ENCODE data around the gene PICALM.

The PICALM gene

DNA sequence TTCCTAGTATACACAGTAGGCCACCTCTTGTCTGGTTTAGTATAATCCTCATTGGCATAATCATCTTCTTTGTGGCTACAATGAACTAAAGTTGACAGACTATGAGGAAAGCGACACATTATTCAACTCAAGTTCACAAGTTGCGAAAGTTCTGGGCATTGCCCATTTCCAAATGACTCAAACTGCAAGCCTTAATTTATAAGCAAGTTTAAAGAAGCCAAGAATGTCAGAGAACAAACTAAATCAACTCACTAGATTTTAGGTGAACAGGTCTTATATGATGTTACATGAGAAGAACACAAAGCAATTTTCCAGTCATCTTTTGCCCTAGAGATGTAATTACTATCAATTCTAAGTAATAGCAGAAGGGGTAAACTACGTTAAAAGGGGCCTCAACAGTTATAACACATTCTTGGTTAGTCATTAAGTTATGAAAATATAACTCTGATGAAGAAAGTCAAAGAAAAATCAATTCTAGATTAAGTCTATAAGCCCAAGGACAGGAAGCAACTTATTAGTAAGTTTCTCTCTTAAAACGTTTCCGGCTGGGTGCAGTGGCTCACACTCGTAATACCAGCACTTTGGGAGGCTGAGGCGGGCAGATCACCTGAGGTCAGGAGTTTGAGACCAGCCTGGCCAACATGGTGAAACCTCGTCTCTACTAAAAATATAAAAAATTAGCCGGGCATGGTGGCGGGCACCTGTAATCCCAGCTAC lies 21.5 kb downstream of the PICALM start:
- peak in 3 of 5 experiments; percentile 19 to 85 (median 28) for DNase-seq

DNA sequence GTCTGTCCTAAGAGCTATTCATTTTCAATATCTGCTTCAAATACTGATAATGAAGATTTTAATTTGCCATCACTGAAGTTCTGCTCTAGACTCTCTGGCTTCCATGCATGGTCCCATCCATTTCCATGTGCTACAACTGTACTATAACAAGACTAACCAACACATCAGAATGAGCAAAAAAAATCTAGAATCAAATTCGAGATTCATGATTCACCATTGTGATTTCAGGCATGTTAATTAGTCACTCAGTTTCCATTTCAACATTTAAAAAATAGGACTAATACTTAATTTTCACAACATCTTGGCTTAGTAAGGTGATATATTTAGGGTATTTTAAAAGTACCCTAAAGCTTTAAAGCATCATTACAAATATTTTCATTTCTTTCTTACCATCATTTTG lies 22.8 kb downstream of the PICALM start:
- DNase-seq: no peak

DNA sequence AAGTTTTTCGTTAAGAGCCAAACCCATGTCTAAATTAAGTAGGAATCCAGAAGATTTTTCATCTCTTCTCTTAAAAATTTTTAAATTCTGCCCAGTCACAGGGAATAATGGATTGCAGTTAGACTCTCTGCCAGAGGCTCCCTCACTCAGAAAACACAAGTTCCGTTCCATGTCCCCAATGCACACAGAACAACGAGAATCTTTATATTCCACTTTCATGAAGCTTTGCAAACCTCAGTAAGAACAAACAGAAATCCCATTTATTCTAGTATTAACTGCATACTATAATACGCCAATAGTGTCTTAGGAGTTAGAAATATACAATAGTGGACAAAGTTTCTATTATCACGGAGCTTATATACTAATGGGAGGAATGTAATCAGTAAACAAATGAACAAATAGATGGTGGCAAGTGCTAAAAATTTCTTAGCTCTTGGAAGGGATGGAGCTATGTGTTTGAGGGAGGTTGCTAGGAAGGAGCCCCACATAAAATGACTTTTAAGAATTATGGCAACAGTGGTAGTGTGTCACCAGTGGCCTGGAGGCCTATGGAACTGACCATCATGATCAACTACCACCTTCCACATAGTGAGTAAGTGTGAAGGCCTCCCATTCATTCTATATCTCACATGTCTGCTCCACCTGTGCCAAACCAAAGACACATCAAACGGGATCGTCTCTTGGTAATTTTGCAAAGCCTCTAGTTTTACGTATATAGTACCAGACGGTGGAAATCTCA lies 24.9 kb downstream of the PICALM start:
- DNase-seq: no peak

DNA sequence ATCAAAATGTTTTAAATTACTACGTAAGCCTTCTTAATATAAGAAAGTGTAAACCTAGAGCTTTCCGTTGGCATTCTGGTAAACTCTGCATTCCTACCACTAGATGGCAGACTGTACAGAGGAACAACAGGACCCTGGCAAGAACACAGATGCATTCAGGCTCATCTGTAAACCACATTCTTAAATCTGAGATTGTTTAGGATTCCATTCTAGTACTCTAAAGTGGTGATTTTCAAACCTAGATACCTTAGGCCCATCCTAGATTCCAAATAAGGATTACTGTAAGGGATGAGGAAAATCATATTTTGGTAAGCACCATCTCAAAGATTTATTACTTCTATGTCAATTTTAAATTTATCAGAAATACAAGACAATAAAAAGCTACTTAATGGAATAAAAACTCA lies 26.9 kb downstream of the PICALM start:
- DNase-seq: peak in 3 of 5 experiments; percentile 20 to 87 (median 60)

DNA sequence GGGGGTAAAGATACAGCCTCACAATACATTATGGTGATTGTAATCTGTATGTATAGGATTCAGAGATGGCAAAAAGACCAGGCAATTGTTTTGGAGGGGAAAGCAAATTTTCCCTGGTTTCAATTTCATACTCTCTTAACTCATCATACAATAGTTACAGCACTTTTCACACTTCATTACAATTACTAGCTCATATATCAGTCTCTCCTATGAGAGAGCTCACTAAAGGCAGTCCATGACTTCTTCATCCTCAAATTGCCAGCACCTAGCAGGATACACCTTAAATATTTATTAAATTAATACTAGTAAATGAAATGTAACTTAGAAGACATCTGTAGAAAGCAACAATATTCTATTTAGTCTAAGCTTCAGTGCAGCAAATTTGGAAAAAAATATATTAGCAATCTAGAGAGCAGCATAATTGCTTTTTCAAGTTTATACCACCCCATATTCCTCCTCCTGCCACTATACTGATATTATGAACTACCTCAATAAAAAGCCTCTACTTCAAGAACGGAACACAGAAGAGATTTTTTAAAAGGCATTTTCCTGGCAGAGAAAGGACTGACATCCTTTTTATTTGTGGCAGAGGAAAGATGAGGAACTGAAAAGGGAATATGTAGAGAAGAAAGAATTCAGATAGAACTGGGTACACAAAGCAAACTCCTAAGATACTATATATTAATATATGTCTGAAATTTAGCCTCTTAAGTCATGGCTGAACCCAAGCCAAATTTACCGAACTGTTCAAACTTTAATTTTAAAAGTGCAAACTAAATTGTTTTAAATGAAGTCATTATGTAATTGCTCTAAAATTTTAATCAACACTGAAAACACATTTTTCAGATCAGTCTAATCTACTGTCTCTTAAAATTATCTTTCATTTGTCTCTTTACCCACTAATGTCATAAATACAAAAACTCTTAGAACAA lies 27.7 kb downstream of the PICALM start:
- no peak for DNase-seq

DNA sequence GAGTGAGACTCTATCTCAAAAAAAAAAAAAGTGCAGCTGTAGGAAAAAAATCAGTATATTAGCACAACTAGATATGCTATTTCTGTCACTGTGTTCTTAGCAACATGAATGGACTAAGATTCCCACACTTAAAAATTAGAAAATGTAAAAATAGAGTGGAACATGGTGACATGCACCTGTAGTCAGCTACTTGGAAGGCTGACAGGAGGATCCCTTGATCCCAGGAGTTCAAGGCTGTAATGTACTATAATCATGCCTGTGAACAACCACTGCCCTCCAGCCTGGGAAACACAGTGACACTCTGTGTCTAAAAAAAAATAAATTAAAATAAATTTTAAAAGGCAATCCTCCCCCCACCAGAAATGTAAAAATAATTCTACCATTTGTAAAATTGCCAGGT lies 29.8 kb downstream of the PICALM start:
- DNase-seq: no peak

DNA sequence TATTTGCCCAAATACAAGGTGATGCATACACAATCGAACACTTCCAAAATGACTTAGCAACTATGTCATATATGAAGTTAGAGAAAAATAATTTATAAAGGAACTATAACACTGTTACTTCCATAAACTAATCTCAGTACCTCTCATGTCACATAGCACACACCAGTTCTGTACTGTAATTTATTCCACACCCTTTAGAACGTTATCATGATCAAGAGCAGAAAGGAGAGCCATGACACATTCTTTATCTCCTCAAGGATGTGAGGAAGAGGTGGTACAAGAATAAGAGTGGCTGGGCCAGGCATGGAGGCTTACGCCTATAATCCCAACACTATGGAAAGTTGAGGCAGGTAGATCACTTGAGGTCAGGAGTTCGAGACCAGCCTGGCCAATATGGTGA lies 31.1 kb downstream of the PICALM start:
- DNase-seq: no peak

DNA sequence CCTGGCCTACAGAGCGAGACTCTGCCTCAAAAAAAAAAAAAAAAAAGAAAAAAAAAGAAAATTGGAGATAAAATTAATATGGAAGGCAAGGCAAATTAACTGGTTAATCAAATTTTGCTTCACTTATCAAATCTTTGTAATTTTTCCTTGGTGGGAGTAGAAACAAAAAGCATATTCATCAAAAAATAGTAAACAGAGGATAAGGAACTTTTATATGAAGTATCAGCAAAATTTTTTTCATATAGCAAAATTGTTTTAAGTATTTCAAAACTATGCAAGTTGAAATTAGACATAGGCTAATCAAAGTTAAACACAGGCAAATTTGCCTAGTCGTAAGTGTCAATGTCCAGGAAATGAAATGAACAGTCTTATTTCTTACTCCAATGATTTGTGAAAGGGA lies 33.0 kb downstream of the PICALM start:
- DNase-seq: no peak

DNA sequence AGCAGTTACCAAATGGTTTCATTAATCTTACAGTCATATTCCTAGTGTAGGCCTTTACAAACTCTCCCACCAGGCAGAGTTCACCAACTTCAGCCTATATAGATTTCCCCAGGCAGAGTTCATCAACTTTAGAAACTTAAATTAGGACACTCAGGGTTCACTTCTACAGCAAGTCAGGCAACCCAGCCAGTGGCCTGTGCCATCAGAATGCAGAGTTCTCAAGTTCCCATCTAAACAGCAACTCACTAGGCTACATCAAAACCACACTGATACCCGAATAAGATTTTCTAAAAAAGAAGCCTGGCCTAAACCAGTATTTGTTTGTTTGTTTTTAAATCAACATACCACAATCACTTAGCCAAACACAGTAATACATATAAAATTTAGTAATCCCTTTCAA lies 33.7 kb downstream of the PICALM start:
- no peak for DNase-seq

DNA sequence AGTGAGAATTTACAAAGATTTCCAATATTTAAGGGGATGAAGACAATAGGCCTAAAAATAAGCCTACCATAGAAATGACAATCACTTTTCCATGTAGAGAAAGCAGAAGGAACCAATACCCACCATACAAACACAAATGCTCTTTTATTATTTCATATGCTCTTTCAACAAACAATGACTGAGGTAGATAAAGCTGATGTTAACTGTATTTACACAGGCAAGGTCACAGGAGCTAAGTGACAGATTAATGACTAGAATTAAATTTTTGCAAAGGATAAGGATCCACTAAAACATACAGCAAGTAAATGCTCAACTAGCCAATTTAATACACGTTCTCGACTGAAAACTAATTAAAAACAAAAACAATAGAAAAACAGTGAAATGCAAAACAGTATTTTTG lies 34.2 kb downstream of the PICALM start:
- no peak for DNase-seq

DNA sequence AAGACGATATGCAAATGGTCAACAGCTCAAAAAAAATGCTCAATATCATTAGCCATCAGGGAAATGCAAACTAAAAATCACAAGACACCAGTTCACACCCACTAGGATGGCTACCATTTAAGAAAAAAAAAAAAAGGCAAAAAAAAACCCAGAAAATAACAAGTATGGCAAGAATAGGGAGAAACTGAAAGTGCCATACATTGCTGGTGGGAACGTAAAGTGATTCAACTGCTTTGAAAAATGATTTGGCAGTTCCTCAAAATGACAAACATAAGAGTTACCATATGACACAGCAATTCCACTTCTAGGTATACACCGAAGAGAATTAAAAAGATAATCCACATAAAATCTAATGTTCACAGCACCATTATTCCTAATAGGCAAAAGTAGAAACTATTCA lies 47.5 kb downstream of the PICALM start:
- DNase-seq: peak in 1 of 5 experiments; percentile 58

DNA sequence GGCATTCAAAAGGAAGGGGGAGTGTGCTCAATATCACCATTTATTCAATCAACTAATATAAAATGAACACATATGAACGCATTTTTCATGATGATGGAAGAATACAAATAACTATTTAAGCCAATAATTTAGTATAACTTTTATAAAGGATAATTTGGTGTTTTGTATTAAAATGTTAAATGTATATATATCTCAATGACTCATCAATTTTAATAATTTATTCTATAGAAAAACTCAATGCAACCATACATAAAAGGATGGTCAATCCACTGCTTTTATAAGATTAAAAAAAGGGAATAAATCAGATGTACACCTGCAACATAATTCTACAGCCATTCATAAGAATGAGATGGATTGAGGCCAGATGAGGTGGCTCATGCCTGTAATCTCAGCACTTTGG lies 50.6 kb downstream of the PICALM start:
- no peak for DNase-seq

DNA sequence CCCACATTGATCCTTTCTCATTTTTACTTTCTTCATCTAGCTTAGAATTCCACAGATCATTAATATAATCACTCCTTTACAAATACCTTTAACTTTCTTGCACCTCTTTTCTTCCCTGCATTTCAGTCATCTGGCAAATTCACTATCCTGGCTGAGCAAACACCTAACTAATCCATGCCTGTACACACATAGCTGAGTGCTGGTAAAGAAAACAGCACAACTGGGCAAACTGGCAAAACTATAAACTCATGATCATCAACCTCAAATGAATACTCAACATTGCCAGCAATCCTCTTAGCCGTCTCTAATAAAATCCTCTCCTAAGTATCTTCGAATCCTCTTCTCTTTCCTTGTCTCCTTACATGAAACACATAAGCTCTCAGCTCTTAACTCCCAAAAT lies 52.4 kb downstream of the PICALM start:
- no peak for DNase-seq

DNA sequence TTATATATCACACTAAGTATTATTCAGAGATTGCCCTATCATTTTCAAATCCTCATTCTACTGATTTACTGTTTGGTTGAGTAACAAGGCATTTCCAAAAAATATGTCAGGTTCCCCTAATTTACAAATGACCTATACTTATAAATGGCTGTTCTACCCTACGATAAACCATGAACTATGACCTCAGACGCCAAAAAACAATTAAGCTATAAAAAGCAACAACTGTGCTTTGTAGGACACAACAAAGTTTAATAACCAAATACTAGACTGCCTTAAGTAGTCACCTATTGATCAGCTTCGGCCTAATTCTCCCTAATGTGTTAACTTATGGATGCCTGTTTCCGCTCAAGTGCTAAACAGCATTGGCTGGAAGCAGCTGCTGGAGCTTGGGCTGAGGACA lies 53.2 kb downstream of the PICALM start:
- no peak for DNase-seq

DNA sequence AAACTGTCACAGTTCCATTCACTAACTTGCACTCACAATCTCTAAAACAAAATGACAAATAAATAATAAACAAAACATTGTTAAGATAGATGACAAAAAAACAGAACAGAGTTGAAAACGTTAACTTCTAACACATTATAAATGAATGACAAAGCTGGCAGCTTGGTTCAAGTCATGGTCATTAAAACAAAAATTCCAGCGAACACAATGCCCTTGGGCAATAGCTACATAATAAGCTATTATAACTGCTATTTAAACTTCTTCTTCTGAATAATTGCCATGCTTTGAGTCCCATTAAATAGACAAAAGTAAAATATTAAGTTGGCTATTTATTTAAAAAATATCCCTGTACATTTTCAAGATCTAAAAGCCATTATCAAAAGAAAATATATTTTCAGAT lies 54.7 kb downstream of the PICALM start:
- DNase-seq: no peak

DNA sequence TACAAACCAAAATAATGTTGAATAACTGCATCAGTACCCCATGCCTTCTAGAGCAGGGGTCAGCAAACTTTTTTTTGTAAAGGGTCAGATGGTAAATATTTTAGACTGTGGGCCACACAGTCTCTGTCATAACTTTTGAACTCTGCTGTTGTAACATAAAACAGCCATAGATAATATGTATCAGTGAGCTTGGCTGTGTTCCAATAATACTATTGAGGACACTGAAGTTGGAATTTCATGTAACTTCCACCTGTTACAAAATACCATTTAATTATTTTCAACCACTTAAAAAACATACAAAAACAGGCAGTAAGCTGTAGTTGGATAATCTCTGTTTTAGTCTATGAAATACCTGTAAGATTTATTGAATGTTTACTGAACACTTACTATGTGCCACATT lies 55.2 kb downstream of the PICALM start:
- DNase-seq: no peak

DNA sequence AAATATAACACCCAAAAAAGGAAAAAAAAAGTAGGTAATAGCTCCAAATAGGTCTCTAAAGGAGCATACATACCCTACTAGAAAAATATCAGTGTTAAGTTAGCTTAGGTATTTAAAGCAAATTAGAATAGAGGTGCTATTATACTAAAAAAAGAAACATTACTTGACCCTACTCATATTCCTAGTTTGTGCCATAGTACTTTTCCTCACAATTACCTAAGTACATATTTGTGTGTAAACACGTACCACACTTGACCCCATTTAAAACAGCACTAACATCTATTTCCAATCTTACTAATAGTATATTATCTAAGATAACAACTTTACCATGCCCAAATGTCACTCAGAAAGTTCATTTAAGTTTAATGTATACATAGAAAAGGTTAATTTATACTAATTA lies 57.7 kb downstream of the PICALM start:
- no peak for DNase-seq

DNA sequence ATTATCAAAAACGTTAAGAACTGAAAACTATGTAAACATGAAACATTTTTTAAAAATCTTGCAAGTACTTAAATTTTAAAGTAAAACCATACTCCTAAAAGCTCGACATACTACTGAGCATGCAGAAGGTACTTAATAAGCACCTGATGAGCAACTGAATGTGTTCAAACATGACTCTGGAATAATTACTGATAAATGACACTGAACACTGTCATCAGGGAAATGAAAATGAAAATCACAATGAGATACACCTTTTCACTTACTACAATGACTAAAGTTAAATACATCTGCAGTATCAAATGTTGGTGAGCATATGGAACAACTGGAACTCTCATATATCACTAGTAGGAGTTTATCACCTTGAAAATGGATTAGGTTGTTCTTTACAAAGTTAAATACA lies 65.2 kb downstream of the PICALM start:
- DNase-seq: no peak

DNA sequence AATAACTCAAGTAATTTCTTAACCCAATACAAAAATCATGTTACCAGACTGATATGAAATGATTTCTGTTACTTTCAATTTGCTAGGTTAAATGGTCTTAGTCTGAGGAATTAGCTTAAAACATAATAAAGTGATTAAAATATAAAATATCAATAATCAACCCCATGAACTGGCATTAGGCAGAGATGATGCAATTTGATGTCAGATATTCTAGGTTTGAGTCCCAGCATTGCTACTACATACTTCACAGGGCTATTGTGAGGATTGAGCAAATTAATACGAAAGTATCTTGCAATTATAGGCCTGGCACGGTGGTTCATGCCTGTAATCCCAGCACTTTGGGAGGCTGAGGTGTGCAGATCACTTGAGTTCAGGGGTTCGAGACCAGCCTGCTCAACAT lies 66.5 kb downstream of the PICALM start:
- no peak for DNase-seq

DNA sequence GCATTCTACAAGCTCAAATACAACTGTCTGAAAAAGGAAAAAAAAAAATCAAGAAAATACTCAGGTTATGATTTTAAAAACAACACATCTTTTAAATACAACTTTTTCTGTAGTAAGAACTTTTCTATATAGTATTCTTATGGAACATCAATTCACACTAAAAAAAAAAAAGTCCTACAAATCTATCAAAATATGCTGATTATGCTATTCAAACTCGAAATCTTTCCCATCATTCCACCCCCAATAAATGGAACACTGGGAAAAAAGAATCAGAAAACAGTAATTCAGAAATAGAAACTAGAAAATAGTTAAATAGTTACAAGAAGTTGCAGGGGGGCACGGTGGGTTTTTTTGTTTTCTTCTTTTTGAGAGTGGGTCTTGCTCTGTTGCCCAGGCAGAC lies 77.4 kb downstream of the PICALM start:
- DNase-seq: no peak

DNA sequence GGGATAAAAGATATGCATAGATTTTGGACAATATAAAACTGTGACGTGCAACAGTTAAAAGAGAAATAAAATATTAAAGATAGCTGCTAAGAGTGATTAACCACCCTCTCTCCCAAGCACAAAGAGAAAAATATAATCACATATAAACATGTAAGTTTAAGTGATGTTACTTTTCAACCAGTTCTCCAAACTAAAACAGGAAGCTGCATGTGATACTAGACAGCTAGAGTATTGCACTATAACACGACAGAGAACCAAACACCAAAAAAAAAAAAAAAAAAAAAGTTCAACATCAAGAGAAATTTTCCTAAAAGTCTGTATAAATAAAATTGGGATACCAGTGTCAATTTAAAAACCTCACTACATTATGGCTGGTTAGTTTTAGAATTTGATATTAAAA lies 79.1 kb downstream of the PICALM start:
- no peak for DNase-seq

DNA sequence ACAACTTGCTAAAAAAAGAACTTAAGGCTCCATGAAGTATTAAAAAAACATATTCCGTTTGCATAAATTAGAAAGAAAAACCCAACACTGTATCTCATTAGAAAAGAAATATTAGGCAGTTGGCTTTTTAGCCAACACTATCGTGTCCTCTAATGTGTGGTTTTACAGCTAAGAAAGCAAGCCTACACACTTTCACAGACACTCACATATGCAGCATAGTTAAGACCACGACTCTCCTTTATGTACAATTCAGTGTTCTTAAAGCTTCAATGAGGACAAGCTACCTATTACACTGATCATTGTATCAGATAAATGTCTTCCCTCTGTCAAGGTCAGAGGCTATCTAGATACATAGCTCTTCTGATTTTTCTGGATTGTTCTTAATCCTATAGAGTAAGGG lies 80.1 kb downstream of the PICALM start:
- no peak for DNase-seq

DNA sequence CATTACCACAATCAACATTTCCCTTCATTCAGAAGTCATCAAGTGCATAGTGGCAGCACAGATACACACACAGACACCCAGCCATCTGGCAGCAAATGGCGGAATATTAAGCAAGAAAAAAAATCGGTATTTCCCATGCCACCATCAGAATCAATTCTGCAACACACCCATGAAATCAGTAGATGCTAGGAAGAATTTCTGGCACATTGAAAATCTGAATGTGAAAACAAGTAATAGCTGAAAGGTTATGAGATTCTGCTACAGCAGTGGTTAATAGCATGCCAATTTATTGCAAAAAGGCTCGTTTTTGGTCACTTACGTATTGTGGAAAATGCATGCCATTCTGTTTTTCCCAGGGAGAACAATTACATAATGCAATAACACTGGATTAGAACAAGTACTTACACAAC lies 91.1 kb downstream of the PICALM start:
- DNase-seq: peak in 1 of 5 experiments; percentile 13
